K562 treated with DMSO at 1 percent for 12 hours (cell line): ENCODE data around the gene PIPOX. TPM values are rescaled to one million over a fixed set of nuclear protein-coding genes. Genes with fewer than 3 reads are reported as not detected.

Experiments used
- total RNA-seq: library from RNA; unstranded; fragments of 300-600 nt; gene quantifications from 2 replicates; pipeline ENCODE4 v1.2.3, GENCODE V29; 2022; ENCODE audit not compliant: insufficient read depth

The PIPOX gene, protein sequence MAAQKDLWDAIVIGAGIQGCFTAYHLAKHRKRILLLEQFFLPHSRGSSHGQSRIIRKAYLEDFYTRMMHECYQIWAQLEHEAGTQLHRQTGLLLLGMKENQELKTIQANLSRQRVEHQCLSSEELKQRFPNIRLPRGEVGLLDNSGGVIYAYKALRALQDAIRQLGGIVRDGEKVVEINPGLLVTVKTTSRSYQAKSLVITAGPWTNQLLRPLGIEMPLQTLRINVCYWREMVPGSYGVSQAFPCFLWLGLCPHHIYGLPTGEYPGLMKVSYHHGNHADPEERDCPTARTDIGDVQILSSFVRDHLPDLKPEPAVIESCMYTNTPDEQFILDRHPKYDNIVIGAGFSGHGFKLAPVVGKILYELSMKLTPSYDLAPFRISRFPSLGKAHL
- 0.37 and 0.90 TPM in 2 replicates for total RNA-seq

DNA sequence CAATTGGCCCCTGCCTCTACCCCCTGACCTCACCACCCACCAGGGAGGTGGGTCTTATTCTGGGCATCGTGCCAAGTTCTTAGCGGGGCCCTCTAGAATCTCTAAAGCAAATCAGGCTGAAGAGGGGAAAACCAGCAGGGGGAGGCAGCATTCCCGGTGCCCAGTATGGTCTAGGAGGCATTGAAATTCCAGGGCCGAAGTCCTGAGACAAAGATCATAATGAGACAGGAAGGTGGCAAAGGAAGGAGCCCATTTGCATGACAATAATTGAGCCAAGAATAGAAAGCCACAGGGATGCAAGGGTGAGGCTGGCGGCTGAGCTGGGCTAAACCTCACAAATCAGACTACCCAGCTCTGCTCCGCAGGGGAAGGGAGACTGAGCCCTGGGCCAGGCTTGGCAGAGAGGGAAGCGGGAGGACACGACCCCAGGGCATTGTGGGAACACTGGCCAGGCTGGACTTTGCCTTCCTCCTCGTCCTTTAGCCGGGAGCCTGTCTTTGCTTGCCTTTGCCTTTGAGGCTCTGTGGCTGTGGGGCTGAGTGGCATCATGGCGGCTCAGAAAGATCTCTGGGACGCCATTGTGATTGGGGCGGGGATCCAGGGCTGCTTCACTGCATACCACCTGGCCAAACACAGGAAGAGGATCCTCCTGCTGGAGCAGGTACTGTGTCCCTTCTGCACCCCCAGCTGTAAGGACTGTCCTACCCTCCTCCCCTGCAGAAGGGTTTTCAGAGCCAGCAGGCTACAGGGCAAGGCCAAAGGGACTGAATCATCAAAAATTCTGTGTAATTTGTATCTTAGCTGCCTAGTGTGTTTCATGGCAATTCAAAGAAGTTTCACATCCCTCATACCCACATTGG lies at the start of gene PIPOX:
TSS of gene PIPOX (plus strand) at position 463 of the 860 bp plus-strand sequence. CDS start at position 548, 85 bp downstream.

DNA sequence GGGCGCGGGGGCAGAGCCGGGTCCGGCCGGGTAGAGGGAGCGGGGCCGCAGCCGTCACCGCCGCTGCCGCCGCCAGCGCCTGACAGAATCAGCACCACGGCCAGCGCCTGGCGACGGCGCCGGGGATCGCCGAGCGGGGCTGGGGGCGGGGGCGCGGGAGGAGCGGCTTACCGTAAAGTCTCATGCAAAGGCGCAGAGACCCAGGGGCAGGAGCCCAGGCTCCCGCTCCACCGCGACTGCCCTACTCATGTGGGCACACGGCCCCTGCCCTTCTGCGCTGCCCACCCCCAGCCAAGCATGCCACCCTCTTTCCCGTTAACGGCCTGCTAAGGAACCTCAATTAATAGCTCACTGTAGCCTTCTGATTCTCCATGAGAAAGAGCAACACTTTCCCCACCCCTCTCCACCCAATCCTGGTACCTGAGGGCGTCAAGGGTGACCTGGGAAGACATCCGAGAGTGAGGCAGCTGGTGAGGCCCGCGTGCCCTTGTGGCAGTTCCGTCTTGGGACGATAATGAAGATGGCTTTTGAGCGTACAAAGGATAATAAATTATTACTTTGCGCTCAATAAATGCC lies 36.9 kb upstream of the PIPOX start, which contains the start of gene SEZ6:
TSS of gene SEZ6 (minus strand) at position 98 of the 576 bp plus-strand sequence. CDS start 164 bp downstream, outside the sequence.

Other genes starting within 250 kb of the PIPOX start
- gene FAM222B, start 200.4 kb upstream of the PIPOX start, total RNA-seq, result 6.6 and 34.6 TPM in 2 replicates
- 74.7 and 97.3 TPM in 2 replicates for gene ERAL1, start 188.1 kb upstream of the PIPOX start, total RNA-seq
- 151 and 177 TPM in 2 replicates for gene FLOT2, start 145.4 kb upstream of the PIPOX start, total RNA-seq
- 38.6 TPM in 2 replicates for gene DHRS13, start 140.1 kb upstream of the PIPOX start, total RNA-seq
- gene PHF12, start 91.6 kb upstream of the PIPOX start, total RNA-seq, result 18.9 and 26.7 TPM in 2 replicates
- gene SEZ6, start 37.1 kb upstream of the PIPOX start, total RNA-seq, result not detected in 2 replicates
- 16.7 and 35.5 TPM in 2 replicates for gene MYO18A, start 137.3 kb downstream of the PIPOX start, total RNA-seq
- not detected in 2 replicates for gene CRYBA1, start 203.7 kb downstream of the PIPOX start, total RNA-seq